ENCODE results near the gene RPL11.

Gene RPL11

GRCh38 chr1:23736437-23737134 is 45.0 kb downstream of the RPL11 start:
- DNase-seq, result no peak

GRCh38 chr1:23741609-23742008 is 50.0 kb downstream of the RPL11 start:
- no peak for DNase-seq

GRCh38 chr1:23742670-23743286 is 51.2 kb downstream of the RPL11 start:
- no peak for DNase-seq

GRCh38 chr1:23743287-23744152 is 51.9 kb downstream of the RPL11 start, which contains the start of gene ELOA:
Gene ELOA (plus strand): TSS chr1:23743471. CDS start chr1:23743504, 33 bp downstream.
- DNase-seq, result no peak

GRCh38 chr1:23745515-23745914 is 53.9 kb downstream of the RPL11 start:
- no peak for DNase-seq

All from amniotic stem cell (primary cell).